OCI-LY1 (cell line): ENCODE results near the gene RPA4.

Experiments used
- EZH2 ChIP-seq: fragments of 200-600 bp; sonication (generic), shearing (Covaris generic); IDR thresholded peaks from 2 replicates; pipeline ENCODE4 v1.8.0; 2017; ENCODE audit warnings: borderline replicate concordance, mixed run types, mild to moderate bottlenecking, antibody characterized with exemption, low read length, moderate library complexity, mixed read lengths
- TF ChIP-seq, protein P1 (sequence below): fragments of 200-600 bp; sonication (generic), shearing (Covaris generic); IDR thresholded peaks from 2 replicates; pipeline ENCODE4 v1.5.1; 2017; ENCODE audit warnings: mild to moderate bottlenecking, antibody characterized with exemption, low read length, moderate library complexity, mixed read lengths

DNA sequence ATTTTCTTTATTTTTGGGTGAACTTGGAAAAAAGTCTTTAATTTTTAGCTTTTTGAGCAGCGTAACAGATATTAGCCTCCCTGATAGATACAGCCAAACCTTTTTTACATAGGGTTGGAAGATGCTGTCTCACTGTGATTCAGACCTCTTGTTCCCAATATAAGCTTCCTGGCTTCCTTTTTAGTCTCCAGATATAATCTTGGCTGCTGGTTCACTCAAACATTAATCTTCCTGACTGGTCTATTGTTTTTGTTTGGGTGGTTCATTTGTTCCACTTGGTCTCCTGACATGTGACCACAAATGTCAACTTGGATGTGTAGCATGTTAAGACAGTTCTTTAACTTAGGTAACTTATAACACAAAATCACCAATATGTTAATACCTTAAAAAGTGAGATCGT, 23.0 kb downstream of the RPA4 start:
- TF ChIP-seq, protein P1, sequence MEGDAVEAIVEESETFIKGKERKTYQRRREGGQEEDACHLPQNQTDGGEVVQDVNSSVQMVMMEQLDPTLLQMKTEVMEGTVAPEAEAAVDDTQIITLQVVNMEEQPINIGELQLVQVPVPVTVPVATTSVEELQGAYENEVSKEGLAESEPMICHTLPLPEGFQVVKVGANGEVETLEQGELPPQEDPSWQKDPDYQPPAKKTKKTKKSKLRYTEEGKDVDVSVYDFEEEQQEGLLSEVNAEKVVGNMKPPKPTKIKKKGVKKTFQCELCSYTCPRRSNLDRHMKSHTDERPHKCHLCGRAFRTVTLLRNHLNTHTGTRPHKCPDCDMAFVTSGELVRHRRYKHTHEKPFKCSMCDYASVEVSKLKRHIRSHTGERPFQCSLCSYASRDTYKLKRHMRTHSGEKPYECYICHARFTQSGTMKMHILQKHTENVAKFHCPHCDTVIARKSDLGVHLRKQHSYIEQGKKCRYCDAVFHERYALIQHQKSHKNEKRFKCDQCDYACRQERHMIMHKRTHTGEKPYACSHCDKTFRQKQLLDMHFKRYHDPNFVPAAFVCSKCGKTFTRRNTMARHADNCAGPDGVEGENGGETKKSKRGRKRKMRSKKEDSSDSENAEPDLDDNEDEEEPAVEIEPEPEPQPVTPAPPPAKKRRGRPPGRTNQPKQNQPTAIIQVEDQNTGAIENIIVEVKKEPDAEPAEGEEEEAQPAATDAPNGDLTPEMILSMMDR, result no peak
- TF ChIP-seq EZH2, result no peak
